Prostate gland (tissue), 2 donors: ENCODE results near the gene MLX.

ENCODE experiments used
- POLR2A ChIP-seq: fragments of 450-650 bp; IDR thresholded peaks from one replicate; pipeline ENCODE4 v1.6.1; 2016; ENCODE audit warnings: antibody characterized with exemption, mild to moderate bottlenecking
- TF ChIP-seq, protein P1 (sequence below), 4 experiments: fragments of 200-600 bp in 2 of 4; fragments of 450-650 bp in 2 of 4; sonication (generic) in 2 of 4; IDR thresholded peaks; 1 replicate in 3 of 4; 2 replicates in 1 of 4; pipeline ENCODE4 v1.5.1; 2016 to 2019; ENCODE audit warnings: antibody characterized with exemption in 4 of 4, mild to moderate bottlenecking in 2 of 4, moderate library complexity in 2 of 4

DNA sequence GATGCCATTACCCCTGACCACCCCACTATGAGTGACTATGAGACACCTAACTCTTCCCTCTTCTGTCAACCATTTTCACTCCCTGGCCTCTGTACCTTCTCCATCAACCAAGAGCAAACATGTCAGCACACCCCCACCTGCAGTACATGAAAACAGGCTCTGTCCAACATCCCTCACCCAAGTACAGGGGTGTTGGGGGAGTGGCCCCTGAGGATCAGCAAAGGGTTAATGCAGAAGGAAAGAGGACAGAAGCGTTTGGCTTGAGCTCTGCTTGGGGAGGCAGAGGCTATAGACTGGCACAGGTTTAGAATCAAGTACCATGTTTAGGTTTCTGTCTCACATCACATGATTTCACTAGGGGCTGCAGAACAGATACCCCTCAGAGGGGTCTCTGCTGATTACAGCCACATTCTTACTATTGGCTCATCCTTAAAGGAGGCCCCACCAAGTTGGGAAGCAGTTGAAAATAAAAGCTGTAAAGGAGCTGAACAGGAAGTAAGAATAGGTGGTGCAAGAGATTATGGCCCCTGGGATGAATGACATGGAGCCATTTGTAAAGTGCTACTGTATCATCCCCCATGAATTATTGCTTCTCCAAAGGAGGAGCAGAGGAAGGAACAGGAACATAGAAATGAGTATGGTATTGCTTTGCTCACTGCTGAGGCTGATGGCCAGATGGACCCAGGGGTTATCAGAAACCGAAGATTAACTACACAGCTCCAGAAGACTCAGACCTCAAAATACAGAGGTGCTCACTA lies 13.1 kb downstream of the MLX start:
- TF ChIP-seq, protein P1, sequence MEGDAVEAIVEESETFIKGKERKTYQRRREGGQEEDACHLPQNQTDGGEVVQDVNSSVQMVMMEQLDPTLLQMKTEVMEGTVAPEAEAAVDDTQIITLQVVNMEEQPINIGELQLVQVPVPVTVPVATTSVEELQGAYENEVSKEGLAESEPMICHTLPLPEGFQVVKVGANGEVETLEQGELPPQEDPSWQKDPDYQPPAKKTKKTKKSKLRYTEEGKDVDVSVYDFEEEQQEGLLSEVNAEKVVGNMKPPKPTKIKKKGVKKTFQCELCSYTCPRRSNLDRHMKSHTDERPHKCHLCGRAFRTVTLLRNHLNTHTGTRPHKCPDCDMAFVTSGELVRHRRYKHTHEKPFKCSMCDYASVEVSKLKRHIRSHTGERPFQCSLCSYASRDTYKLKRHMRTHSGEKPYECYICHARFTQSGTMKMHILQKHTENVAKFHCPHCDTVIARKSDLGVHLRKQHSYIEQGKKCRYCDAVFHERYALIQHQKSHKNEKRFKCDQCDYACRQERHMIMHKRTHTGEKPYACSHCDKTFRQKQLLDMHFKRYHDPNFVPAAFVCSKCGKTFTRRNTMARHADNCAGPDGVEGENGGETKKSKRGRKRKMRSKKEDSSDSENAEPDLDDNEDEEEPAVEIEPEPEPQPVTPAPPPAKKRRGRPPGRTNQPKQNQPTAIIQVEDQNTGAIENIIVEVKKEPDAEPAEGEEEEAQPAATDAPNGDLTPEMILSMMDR (IDR thresholded peaks at IDR 0.05), result no peak
- TF ChIP-seq POLR2A, result no peak
